HCEC 1CT (cell line): ENCODE measurements around the gene RASSF10.

ENCODE experiments used
- DNase-seq: peaks from one replicate; pipeline ENCODE4 v3.0.0-alpha.2; 2017

The RASSF10 gene

DNA sequence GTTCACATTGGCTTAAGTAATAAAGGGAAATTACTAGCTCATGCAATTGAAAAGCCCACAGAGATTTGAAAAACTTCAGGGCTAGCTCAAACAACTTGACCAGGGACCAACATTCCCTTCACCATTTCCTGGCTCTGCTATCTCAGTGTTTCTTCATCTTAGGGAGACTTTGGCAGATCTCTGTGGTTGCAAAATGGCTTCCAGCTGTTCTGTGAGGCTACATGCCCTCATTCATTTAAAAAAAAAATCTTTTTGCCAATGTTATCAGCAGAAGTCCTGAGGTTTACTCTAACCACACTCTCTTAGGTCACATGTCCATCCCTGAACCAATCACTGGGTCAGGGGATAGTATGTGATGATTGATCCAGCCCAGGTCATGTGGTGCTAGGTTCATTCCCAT lies 13.9 kb upstream of the RASSF10 start:
- no peak for DNase-seq

- DNase-seq = no peak
Observed at GRCh38 chr11:12995823-12996222, 13.3 kb upstream of the RASSF10 start.

DNA sequence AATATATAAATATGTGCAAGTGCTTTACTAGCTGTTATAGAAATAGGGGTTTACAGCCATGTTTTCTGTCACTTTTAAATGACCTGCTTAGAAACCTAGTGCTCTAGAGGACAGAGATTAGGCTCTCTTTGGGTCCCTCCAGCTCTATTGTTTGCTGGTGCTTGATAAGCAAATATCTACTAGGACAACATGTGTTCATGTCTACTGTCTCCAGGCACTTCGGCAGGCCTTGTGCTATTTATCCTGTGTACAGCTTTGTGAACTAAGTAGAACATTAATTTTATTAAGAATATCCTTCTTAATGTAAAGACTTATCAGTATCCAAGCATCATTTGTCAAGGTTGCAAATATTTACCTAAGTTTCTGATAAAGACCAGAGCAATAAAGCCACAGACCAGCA lies 11.9 kb upstream of the RASSF10 start:
- no peak for DNase-seq

DNA sequence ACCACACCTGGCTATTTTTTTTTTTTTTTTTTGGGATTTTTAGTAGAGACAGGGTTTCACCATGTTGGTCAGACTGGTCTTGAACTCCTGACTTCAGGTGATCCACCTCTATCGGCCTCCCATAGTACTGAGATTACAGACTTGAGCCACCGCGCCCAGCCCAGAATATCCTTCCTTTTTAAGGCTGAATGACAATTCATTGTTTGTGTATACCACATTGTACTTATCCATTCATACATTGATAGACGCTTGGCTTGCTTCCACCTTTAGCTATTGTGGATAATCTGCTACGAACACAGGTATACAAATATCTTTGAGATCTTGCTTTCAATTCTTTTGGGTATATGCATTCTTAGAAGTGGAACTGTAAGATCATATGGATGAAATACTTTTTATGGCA lies 10.8 kb upstream of the RASSF10 start:
- no peak for DNase-seq

DNA sequence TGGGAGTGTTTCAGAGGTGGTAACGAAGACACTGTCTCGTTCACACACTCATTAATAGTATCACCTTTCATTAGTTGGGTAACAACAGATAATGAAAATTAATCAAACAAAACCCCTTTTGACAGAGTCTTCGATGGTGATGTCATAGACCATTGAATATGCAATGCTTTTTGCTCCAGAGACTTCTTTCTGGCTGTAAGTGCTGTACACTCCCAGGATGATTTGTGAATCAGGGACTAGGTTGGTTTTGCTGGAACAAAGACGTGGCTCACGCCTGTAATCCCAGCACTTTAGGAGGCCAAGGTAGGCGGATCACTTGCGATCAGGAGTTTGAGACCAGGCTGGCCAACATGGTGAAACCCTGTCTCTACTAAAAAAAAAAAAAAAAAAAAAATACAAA lies 9.5 kb upstream of the RASSF10 start:
- no peak for DNase-seq

GRCh38 chr11:13000116-13000515 lies 9.0 kb upstream of the RASSF10 start:
- DNase-seq = no peak

- no peak for DNase-seq
Observed at GRCh38 chr11:13000721-13001120, 8.4 kb upstream of the RASSF10 start.

DNA sequence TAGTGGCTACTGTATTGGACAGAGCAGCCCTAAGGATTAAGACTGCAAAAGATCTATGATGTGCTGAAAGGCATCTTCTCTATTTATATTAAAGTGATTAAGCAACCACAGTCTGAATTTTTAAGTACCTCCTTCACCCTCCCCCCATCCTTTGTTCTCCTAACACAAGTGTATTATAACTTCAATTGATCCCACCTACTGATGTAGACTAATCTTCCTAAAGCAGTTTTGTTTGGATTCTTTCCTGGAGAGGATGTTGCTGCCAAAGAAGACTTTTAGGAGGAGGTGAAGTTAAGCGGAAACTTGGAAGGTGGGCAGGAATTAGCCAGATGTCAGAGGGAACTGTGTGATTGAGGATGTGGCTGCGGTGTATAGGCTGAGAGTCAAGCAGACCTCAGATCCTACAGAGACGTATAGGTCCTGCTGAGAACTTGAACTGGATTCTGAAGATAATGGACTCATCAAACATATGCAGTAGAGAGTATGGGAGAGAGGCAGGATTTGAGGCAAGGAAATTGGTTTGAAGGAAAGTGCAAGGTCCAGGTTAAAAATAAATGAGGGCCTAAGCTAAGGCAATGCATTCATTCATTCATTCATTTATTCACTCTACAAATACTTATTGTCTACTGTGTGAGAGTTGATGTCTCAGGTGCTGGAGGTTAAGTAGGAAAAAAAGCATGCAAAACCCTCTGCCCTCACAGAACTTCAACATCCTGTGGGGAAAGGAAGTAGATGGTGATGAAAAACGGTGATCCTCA lies 5.2 kb upstream of the RASSF10 start:
- DNase-seq = no peak

DNA sequence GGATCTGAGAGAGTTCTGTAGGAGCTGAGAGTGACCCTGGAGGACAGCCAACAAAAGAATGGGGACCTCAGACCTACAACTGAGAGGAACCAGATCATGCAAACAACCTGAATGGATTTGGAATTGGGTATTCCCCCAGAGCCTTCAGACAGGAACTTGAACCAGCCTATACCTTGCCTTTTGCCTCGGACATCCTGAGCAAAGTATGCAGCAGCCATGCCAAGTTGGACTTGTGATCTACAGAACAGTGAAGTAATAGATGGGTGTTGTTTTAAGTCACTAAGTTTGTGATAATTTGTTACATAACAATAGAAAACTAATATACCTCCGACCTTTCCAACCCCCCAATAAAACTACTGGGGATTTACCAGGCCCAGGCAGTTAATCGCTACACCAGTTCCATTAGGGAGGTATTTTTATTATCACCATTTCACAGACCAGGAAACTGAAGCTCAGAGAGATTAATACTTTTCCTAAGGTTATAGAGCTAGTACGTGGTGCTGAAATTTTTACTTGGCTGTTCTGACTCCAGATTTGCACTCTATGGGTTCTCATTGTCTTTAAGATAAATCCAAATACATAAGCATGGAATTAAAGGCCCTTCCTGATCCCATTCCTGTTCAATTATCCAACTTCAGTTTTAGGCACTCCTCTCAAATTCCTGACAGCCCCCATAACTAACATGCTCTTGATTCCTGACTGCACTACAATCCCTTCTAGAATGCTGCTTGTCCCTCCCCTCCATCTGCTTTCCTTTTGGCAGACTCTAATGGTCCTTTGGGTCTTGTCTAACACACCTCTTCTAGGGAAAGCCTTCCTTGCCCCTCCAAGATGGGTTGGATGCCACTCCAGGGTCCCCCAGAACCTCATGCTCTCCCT lies 1.7 kb upstream of the RASSF10 start:
- no peak for DNase-seq

DNA sequence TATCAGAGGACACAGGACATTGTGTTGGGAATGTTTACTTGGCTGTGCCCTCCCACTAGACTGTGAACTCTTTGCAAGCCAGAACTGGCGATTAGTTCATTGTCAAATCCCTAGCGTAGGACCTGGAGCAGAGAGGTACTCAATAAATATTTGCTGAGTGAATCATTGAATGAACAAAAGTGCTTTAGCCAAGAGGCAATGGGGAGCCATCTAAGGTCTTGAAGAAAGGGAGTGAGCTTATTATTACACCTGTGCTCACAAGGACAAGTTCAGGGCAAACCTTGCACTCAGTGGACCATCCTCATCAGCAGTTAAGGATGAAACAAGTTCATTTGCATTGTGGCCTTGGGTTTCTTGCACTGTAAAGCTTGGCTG lies 1.1 kb upstream of the RASSF10 start:
- DNase-seq = no peak

- no peak for DNase-seq
Observed at GRCh38 chr11:13009476-13009920, 382 bp downstream of the RASSF10 start.

DNA sequence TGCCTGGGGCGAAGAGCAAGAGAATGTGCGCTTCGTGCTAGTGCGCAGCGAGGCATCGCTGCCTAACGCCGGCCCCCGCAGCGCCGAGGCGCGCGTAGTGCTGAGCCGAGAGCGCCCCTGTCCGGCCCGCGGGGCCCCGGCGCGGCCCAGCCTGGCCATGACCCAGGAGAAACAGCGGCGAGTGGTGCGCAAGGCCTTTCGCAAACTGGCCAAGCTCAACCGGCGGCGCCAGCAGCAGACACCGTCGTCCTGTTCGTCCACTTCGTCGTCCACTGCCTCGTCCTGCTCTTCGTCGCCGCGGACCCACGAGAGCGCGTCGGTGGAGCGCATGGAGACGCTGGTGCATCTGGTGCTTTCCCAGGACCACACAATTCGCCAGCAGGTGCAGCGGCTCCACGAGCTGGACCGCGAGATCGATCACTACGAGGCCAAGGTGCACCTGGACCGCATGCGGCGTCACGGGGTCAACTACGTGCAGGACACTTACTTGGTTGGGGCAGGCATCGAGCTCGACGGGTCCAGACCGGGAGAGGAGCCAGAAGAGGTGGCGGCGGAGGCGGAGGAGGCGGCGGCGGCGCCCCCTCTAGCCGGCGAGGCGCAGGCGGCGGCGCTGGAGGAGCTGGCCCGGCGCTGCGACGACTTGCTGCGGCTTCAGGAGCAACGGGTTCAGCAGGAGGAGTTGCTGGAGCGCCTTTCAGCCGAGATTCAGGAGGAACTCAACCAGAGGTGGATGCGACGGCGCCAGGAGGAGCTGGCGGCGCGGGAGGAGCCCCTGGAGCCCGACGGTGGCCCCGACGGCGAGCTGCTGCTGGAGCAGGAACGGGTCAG lies 1.0 kb downstream of the RASSF10 start:
- DNase-seq = no peak

GRCh38 chr11:13010749-13011465 lies 1.8 kb downstream of the RASSF10 start:
- no peak for DNase-seq

GRCh38 chr11:13011466-13012055 lies 2.4 kb downstream of the RASSF10 start:
- no peak for DNase-seq

DNA sequence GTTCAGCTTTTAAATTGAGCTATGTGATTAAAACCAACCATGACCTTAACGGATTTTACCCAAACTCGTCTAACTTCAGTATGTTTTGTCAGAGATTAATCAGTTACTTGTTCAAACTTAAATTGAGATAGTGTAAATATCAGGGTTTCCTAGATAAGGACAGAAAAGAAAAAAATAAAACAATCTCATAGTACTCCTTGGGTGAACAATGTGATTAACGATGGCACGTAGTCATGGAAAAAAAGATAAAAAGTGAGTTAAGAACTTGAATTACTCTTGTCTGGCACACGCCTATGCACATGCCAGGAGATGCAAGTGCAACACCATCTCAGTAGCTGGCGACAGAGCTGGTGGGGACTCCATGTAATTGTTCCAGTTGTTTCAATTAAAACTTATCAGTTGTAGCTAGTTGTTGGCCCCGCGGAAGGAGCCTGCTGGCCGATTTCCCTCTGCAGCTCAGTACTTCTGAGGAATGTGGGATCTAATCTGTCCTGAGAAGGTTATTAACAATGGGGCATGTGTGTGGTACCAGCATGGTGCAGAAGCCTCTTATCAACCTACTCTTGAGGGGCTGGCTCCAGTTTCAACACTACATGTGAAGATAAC lies 3.0 kb downstream of the RASSF10 start:
- no peak for DNase-seq

DNA sequence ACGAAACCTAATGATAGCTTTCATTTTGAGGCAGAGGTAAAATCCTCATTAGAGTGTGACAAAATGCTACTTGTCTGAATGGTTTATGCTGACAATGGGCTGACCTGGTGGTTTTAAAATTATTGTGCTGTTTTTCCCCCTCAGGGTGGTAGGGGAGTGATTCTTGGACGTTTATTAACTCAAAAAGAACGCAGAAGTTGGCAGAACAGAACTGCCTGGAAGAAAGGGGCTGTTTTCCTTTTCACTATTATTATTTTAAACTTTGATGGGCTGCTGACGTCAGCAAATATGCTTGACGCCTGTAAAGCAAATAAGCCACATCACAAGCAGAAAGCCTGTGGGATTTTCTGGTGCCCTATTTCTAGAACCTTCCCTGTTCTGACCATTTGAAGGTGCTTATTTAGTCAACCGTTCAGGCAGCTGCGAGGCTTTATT lies 4.0 kb downstream of the RASSF10 start:
- no peak for DNase-seq

DNA sequence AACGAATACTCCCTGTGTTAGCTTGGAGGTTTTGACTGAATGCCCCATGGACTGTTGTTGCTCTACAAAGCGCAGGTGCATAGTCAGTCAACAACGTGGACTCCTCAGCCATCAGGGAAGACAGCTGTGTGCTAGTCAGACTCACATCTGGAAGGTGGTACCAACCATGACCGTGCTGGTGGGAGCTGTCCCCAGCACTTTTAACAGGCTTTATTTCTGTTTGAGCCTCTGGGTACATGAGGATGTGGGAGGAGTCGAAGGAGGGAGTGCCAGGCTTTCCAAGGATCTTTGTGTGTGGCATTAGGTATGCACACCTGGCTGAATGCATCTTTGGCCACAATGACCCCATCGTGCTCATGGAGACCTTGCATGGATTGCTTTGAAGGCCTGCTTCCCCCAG lies 6.6 kb downstream of the RASSF10 start:
- no peak for DNase-seq

DNA sequence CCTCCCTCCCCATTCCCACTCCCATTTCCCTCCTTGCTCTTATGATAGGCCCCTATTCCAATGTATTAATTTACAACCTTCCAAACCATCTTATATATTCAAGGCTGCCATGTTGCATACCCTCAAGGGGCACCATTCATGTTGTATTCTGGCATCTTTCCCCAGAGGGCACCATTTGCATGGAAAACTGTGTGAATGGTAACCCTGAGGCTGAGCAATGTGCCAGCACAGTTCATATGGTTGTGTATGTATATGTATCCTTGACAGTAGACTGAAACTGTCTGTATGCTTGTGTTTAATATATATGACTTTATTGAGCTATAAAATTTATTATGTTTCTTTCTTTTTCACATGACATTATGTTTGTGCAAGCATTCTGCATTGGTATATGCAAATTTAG lies 7.3 kb downstream of the RASSF10 start:
- DNase-seq = no peak

- DNase-seq = no peak
Observed at GRCh38 chr11:13019313-13019712, 10.2 kb downstream of the RASSF10 start.

- DNase-seq = no peak
Observed at GRCh38 chr11:13023423-13023822, 14.3 kb downstream of the RASSF10 start.

- no peak for DNase-seq
Observed at GRCh38 chr11:13026722-13027121, 17.6 kb downstream of the RASSF10 start.

- DNase-seq = no peak
Observed at GRCh38 chr11:13028322-13028721, 19.2 kb downstream of the RASSF10 start.
